Caco-2 (cell line): ENCODE results near the gene BCAS3. TPM values are rescaled to one million over a fixed set of nuclear protein-coding genes. Genes with fewer than 3 reads are reported as not detected.

Experiments
- BruUV-seq: library from RNA; stranded (reverse); fragments of 400-500 nt; replicated peaks from 2 replicates; lab custom pipeline; 2021; lab: Mats Ljungman, UMichigan
- CTCF ChIA-PET: fragments of 300-600 bp; sonication (Branson Sonifier 250); formaldehyde crosslinking; loops from one replicate; lab custom pipeline; 2022; ENCODE audit warnings: antibody characterized with exemption; lab: Charles Lee
- POLR2A ChIA-PET: fragments of 300-600 bp; sonication (Branson Sonifier 250); formaldehyde crosslinking; loops from one replicate; lab custom pipeline; 2022; ENCODE audit warnings: antibody characterized with exemption; lab: Charles Lee
- DNase-seq, 2 experiments: peaks; one replicate each; pipeline versions ENCODE4 v3.0.0 to v3.0.0-alpha.2; 2020 to 2022
- H3K27me3 ChIP-seq: replicated peaks from 2 replicates; pipeline ENCODE4 v1.6.0; 2011; ENCODE audit warnings: low read length; ENCODE audit not compliant: control insufficient read depth, insufficient read depth
- H3K36me3 ChIP-seq: 2 replicates; pipeline ENCODE4 v1.5.1; 2011; ENCODE audit warnings: low read length; ENCODE audit not compliant: control insufficient read depth, insufficient read depth
- H3K4me1 ChIP-seq: fragments of 250-450 bp; sonication (Bioruptor Pico); 2 replicates; pipeline ENCODE4 v1.5.1; 2020; ENCODE audit warnings: mild to moderate bottlenecking
- H3K4me3 ChIP-seq: 2 replicates; pipeline ENCODE4 v1.5.1; 2011; ENCODE audit warnings: low read depth, mild to moderate bottlenecking, control low read depth, low read length
- H3K9me3 ChIP-seq: fragments of 250-450 bp; sonication (Bioruptor Pico); 2 replicates; pipeline ENCODE4 v1.5.1; 2020; ENCODE audit warnings: mild to moderate bottlenecking, moderate library complexity
- H3K27ac Mint-ChIP-seq: one replicate; pipeline ENCODE4 v1.8.0; 2022; ENCODE audit warnings: mixed read lengths; ENCODE audit not compliant: unreplicated experiment
- H3K27me3 Mint-ChIP-seq: one replicate; pipeline ENCODE4 v1.8.0; 2022; ENCODE audit warnings: mixed read lengths; ENCODE audit not compliant: insufficient read depth, unreplicated experiment
- H3K36me3 Mint-ChIP-seq: one replicate; pipeline ENCODE4 v1.8.0; 2022; ENCODE audit warnings: mild to moderate bottlenecking, mixed read lengths; ENCODE audit not compliant: insufficient read depth, unreplicated experiment
- H3K4me1 Mint-ChIP-seq: one replicate; pipeline ENCODE4 v1.8.0; 2022; ENCODE audit warnings: low read depth, mixed read lengths; ENCODE audit not compliant: unreplicated experiment
- H3K4me3 Mint-ChIP-seq: one replicate; pipeline ENCODE4 v1.8.0; 2022; ENCODE audit warnings: mild to moderate bottlenecking, moderate library complexity, mixed read lengths; ENCODE audit not compliant: unreplicated experiment
- H3K9me3 Mint-ChIP-seq: one replicate; pipeline ENCODE4 v1.8.0; 2022; ENCODE audit warnings: mixed read lengths; ENCODE audit not compliant: unreplicated experiment
- CTCF ChIP-seq, 2 experiments: fragments of 200-600 bp in 1 of 2; IDR thresholded peaks; 1 replicate in 1 of 2; 2 replicates in 1 of 2; pipeline versions ENCODE4 v1.5.1 to v1.8.0; 2011 to 2022; ENCODE audit warnings: antibody characterized with exemption in 1 of 2, control low read depth in 1 of 2, inconsistent platforms in 1 of 2, low read depth in 1 of 2, low read length in 1 of 2, mild to moderate bottlenecking in 1 of 2, moderate library complexity in 1 of 2; ENCODE audit not compliant: insufficient read depth in 1 of 2, severe bottlenecking in 1 of 2, unreplicated experiment in 1 of 2
- intact Hi-C: fragments of 100-400 bp; cut with micrococcal nuclease; formaldehyde crosslinking; loops from one replicate; pipeline ENCODE4 v1.10.0; 2022; ENCODE audit not compliant: unreplicated experiment
- total RNA-seq: library from RNA; stranded (reverse); gene quantifications from 2 replicates; pipeline ENCODE4 v1.2.3, GENCODE V29; 2022

The BCAS3 gene
- total RNA-seq, 1 experiment from 2014 or later: 44.1 TPM

DNA sequence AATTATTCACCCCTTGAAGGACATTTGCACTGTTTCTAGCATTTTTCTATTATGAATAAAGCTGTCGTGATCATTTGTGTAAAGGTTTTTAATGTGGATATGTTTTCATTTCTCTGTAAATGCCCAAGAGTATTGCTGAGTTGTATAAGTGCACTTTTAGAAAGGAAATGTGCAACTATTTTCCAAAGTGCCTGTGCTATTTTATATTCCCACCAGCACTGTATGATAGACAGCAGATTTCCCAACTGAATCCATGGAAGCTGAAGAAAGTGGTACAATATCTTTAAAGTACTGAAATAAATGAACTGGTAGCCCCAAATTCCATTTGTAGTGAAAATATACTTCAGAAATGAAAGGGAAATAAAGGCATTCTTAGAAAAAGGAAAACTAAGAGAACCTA is 238.4 kb downstream of the BCAS3 start:
- Histone ChIP-seq H3K36me3 (no peaks in the 10 kb centered on the region), H3K4me1 (no peaks in the 10 kb centered on the region), H3K9me3 (peaks cover 14% of the 10 kb centered on the region), H3K4me3 (no peak overlapping the region), H3K27me3 (no peaks in the 10 kb centered on the region)
- H3K9me3 Mint-ChIP-seq: peaks cover 10% of the 10 kb centered on the region
- DNase-seq: no peak
- BruUV-seq: no TSS peak
- intact Hi-C loops: no loop called here
- H3K4me3 Mint-ChIP-seq: no peak overlapping the region
- TF ChIP-seq CTCF (IDR thresholded peaks at IDR 0.05; ENCODE audit: insufficient read depth in 1 of 2, low read depth in 1 of 2, low read length in 1 of 2, severe bottlenecking in 1 of 2, unreplicated experiment in 1 of 2): no peak
- ChIA-PET CTCF (interaction anchor here (0.5 kb wide), 1 partner anchor 920 kb away, joined by 3 read pairs; no protein-coding TSS in a partner anchor), POLR2A (interaction anchor here (0.6 kb wide), 1 partner anchor 11 kb away, joined by 3 read pairs; no protein-coding TSS in a partner anchor)
- H3K27me3 Mint-ChIP-seq: no peaks in the 10 kb centered on the region
- no peak overlapping the region for H3K27ac Mint-ChIP-seq
- H3K4me1 Mint-ChIP-seq: no peaks in the 10 kb centered on the region
- peaks cover 11% of the 10 kb centered on the region for H3K36me3 Mint-ChIP-seq

DNA sequence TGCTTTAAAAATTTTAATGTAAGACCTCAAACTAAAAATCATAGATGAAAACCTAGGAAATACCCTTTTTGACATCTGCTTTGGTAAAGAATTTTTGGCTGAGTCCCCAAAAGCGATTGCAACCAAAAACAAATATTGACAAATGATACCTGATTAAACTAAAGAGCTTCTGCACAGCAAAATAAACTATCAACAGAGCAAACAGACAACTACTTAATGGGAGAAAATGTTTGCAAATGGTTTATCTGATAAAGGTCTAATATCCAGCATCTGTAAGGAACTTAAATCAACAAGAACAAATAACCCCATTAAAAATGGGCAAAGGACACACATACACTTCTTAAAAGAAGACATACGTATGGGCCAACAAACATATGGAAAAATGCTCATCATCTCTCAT is 242.5 kb downstream of the BCAS3 start:
- H3K27me3 ChIP-seq: no peaks in the 10 kb centered on the region
- no peak overlapping the region for H3K4me3 Mint-ChIP-seq
- peaks cover 7% of the 10 kb centered on the region for H3K36me3 Mint-ChIP-seq
- ChIA-PET CTCF (interaction anchor here (0.7 kb wide), 1 partner anchor 1175 kb away, joined by 3 read pairs; no protein-coding TSS in a partner anchor), POLR2A (no interaction called here)
- H3K4me3 ChIP-seq: no peak overlapping the region
- no peak for TF ChIP-seq CTCF (IDR thresholded peaks at IDR 0.05; ENCODE audit: insufficient read depth in 1 of 2, low read depth in 1 of 2, low read length in 1 of 2, severe bottlenecking in 1 of 2, unreplicated experiment in 1 of 2)
- no peaks in the 10 kb centered on the region for H3K27me3 Mint-ChIP-seq
- no peaks in the 10 kb centered on the region for H3K4me1 Mint-ChIP-seq
- H3K27ac Mint-ChIP-seq: no peak overlapping the region
- DNase-seq: no peak
- H3K9me3 ChIP-seq: peaks cover 14% of the 10 kb centered on the region
- peaks cover 10% of the 10 kb centered on the region for H3K9me3 Mint-ChIP-seq
- no peaks in the 10 kb centered on the region for H3K36me3 ChIP-seq
- intact Hi-C loops: no loop called here
- H3K4me1 ChIP-seq: no peaks in the 10 kb centered on the region
- BruUV-seq: no TSS peak

DNA sequence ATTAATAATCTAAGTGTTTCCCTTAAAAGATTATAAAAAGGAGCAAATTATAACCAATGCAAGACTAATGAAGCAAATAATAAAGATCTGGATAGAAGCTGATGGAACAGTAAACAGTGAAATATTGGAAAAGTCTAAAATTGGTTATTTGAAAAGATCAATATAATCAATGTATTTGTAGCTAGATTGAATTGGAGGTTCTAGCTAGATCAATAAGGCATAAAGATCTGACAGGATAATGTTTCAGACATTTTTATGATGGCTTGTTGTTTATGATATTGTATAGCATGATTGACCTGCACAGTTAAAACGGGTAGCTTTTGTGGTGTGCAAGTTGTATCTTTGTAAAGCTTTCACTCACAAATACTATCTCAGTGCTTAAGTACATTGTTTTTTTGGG is 245.3 kb downstream of the BCAS3 start:
- Histone ChIP-seq H3K4me1 (no peaks in the 10 kb centered on the region), H3K27me3 (no peaks in the 10 kb centered on the region), H3K9me3 (no peaks in the 10 kb centered on the region), H3K36me3 (no peaks in the 10 kb centered on the region), H3K4me3 (no peak overlapping the region)
- no TSS peak for BruUV-seq
- Mint-ChIP-seq H3K4me1 (no peaks in the 10 kb centered on the region), H3K4me3 (no peak overlapping the region), H3K27ac (no peak overlapping the region), H3K36me3 (no peaks in the 10 kb centered on the region), H3K9me3 (no peaks in the 10 kb centered on the region), H3K27me3 (no peaks in the 10 kb centered on the region)
- POLR2A ChIA-PET: no interaction called here
- intact Hi-C loops: no loop called here
- TF ChIP-seq CTCF (IDR thresholded peaks at IDR 0.05; ENCODE audit: insufficient read depth in 1 of 2, low read depth in 1 of 2, low read length in 1 of 2, severe bottlenecking in 1 of 2, unreplicated experiment in 1 of 2): no peak
- CTCF ChIA-PET: no interaction called here
- DNase-seq: no peak
